HL-60 (cell line): ENCODE results near the gene LGR6.

Source experiments
- CTCF ChIP-seq: IDR thresholded peaks from one replicate; pipeline ENCODE4 v1.5.1; 2011; ENCODE audit warnings: low read length, control low read depth, inconsistent platforms; ENCODE audit not compliant: insufficient read depth
- REST ChIP-seq: IDR thresholded peaks from 2 replicates; pipeline ENCODE4 v1.6.1; 2012; ENCODE audit warnings: low read depth; ENCODE audit not compliant: insufficient replicate concordance

- TF ChIP-seq CTCF (no peak), REST (no peak)
Measured at GRCh38 chr1:202264726-202265125, 71.1 kb downstream of the LGR6 start.
